Left ventricle myocardium superior (tissue), 1 donor: ENCODE data around the gene SLC39A11. TPM values are rescaled to one million over a fixed set of nuclear protein-coding genes. Genes with fewer than 3 reads are reported as not detected.

Experiments
- ATAC-seq: fragments of 200-7000 bp; cut with Tn5 transposase; one replicate; pipeline ENCODE4 v1.9.1; 2020; ENCODE audit warnings: mild to moderate bottlenecking, moderate library complexity
- DNase-seq: peaks from one replicate; pipeline ENCODE4 v3.0.0-alpha.2; 2020
- intact Hi-C: fragments of 100-400 bp; cut with micrococcal nuclease; formaldehyde crosslinking; loops from one replicate; pipeline ENCODE4 v1.11.0; 2022
- total RNA-seq: library from RNA; stranded (reverse); fragmentation: NEBNext Ultra II Directional; extraction: Animal tissue kit (Norgen Biotek cat#: 25700); gene quantifications from one replicate; pipeline ENCODE4 v1.2.1, GENCODE V29; 2021
- donor health status: DM: no; HTN: yes; CAD: no; lungs with severe emphysema.

Gene SLC39A11
- total RNA-seq, 1 donor from 2014 or later: 5.4 TPM

- intact Hi-C loops: no loop called here
These were observed 479.1 kb downstream of the SLC39A11 start for GRCh38 chr17:72613396-72613795.

GRCh38 chr17:72611172-72611571 lies 481.3 kb downstream of the SLC39A11 start:
- no peak for DNase-seq
- no peak for ATAC-seq
- intact Hi-C loops: no loop called here

More at GRCh38 chr17:72613396-72613795, 479.1 kb downstream of the SLC39A11 start:
- no peak for DNase-seq
- ATAC-seq: no peak

- ATAC-seq: no peak
- intact Hi-C loops: no loop called here
These were observed 483.0 kb downstream of the SLC39A11 start for GRCh38 chr17:72609501-72609900.

GRCh38 chr17:72608436-72608835 lies 484.1 kb downstream of the SLC39A11 start:
- no peak for DNase-seq
- ATAC-seq: no peak
- intact Hi-C loops: no loop called here

More at GRCh38 chr17:72609501-72609900, 483.0 kb downstream of the SLC39A11 start:
- no peak for DNase-seq

GRCh38 chr17:72606656-72607055 lies 485.8 kb downstream of the SLC39A11 start:
- intact Hi-C loops: no loop called here
- ATAC-seq: no peak
- DNase-seq: no peak

- intact Hi-C loops: no loop called here
- ATAC-seq (no peak), DNase-seq (no peak)
These were observed 486.9 kb downstream of the SLC39A11 start for GRCh38 chr17:72605543-72605942.

DNA sequence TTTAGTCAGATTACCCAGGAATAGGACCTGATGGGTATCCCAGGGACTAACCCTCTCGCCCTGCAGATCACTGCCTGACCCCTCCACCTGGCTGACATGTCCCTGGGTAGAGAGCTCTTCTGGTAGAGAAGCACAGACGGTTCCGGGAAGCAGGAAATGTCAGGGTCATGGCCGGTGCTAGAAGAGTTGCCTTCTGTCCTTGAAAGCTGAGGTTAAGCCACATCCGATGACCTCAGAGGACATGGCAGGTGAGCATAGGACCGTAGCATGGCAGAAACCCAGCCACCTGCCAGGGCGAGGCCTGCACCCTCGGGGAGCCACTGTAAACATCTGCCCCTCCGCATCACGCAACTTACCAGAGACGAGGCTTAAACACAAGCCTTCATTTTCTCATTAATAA lies 488.0 kb downstream of the SLC39A11 start:
- DNase-seq: no peak
- intact Hi-C loops: no loop called here

DNA sequence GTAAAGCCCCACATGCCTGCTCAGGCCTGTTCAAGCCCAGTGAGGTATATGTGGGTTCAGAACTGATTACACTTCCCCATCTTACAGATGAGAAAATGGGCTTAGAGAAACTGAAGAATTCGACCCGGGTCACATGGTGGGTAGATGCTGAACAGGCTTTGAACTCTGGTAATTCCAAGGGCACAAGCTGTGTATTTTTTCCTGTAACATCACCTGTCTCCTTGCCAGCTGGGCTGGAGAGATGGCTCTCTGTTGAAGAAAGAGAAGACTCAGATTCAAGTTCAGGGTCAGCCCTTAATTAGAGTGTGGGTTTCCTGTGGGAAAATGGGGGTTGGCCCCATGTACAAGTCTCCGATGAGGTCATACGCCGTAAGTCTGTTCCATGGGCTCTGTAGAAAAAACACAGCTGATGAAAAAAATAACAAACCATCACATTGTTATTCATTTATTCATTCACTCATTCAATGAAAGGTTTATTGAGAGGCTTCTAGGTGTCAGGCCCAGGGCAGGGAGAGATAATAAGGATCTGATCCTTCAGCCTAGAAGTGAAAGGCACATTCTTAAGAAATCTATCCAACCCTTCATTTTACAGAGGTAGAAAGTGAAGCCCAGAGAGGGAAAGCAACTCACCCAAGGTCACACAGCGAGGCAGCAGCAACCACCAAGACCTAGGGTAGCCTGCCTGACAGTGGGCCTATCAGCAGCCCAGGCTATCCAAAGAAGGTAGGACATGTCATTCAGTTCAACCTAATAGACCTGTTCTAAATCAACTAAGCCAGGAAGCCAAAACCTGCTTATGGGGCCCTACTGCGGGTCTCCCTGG lies 488.9 kb downstream of the SLC39A11 start:
- intact Hi-C loops: no loop called here
- DNase-seq (no peak), ATAC-seq (no peak)

More for the DNA sequence above, 488.0 kb downstream of the SLC39A11 start:
- no peak for ATAC-seq

DNA sequence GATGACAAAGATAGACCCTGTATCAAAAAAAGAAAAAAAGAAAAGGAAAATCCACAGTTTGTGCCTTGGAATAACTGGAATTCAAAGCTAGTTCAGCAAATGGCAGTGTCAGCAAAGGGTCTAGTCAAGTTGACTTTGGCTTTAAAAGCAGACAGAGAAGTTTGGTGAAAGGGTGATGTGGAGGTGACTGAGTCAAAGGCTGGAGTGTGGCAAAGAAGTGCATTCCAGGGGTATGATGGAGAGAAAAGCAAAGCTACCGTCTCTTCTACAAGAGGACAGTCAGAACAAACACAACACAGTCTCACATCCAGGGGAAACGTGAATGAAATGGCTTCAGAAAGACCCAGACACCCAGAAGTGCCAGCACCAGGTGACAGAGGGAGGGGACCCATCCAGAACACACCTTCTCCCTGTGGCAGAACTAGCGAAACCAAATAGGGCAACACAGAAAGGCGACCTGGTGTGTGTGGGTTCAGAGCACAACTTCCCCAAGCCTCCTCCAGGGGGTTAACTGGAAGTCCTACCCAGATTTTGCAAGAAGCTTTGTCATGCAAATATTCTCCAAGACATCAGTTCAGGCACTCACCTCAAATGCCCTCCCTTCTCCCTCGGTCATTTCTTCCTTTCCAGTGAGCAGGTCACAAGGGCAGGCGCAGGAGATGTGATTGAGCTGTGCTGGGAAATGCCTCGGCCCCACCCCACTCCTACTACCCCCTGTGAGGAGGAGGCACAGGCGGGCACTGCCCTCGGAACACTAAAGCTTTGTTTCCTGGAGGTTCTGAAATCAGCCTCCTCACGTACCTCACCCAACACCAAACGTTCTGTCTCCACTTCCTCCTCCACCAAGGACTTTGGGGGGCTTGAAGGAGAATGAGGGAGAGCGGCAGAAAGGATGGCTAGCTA lies 489.7 kb downstream of the SLC39A11 start:
- intact Hi-C loops: no loop called here
- no peak for ATAC-seq
- no peak for DNase-seq

- ATAC-seq (no peak), DNase-seq (no peak)
- intact Hi-C loops: no loop called here
These were observed 491.6 kb downstream of the SLC39A11 start for GRCh38 chr17:72600934-72601333.

GRCh38 chr17:72599891-72600290 lies 492.6 kb downstream of the SLC39A11 start:
- ATAC-seq: no peak
- no peak for DNase-seq
- intact Hi-C loops: no loop called here

- intact Hi-C loops: no loop called here
- peak; percentile 57 for ATAC-seq
- no peak for DNase-seq
These were observed 493.8 kb downstream of the SLC39A11 start for GRCh38 chr17:72598695-72599094.

DNA sequence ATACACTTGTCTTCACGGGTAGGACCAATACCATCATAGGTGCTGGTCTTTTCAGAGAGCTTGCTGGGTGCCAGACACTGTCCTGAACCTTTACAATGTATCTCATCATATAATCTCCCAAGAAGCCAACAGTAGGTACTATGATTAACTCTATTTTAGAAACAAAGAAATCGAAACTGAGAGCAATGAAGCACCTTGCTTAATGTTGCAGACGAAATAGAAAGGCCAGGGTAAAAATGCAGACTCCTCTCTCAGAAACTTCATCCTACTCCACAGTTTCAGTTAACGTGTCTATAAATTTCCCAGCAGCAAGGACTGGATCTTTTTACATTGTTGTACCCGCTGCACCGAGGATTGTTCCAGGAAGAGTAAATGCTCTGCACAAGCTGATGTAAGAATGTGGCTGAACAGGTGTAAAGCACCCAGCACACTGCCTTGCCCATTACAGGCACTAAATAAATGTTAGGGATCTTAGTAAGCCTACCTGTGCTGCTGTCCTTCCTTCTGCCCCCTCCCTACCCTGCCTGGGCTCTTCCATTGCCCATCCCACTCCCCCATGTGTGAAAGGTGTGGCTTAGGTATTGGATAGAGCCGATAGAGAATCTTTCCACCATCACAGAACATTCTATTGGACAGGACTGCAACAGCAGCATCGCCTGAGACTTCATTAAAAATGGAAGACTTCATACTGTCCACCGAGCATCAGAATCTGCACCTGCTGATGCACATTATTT lies 495.0 kb downstream of the SLC39A11 start:
- intact Hi-C loops: no loop called here
- DNase-seq (no peak), ATAC-seq (no peak)

Other genes starting within 250 kb of the SLC39A11 start
- 0.74 TPM for gene SSTR2, start 72.3 kb upstream of the SLC39A11 start, total RNA-seq
- gene COG1, start 100.4 kb upstream of the SLC39A11 start, total RNA-seq: 58.2 TPM
- not detected for gene CPSF4L, start 169.2 kb upstream of the SLC39A11 start, total RNA-seq
- gene CDC42EP4, start 219.3 kb upstream of the SLC39A11 start, total RNA-seq: 51.4 TPM